ENCODE measurements around the gene PARP8. TPM values are rescaled to one million over a fixed set of nuclear protein-coding genes. Genes with fewer than 3 reads are reported as not detected.
A peak's percentile ranks its signal among the peaks of the same experiment; 100 is the strongest.

Gene PARP8
- total and polyA plus RNA-seq, 10 donors = 14.8 to 137 (median 95.9) TPM

GRCh38 chr5:50697739-50698138 is 31.3 kb downstream of the PARP8 start:
- Histone ChIP-seq H3K4me1 (peaks cover 9 to 100% (median 43%) of the 10 kb centered on the region in 6 donors), H3K4me3 (no peak overlapping the region), H3K27ac (no peak overlapping the region), H3K9me3 (no peaks in the 10 kb centered on the region), H3K27me3 (replicated peaks in 1 of 7) (no peaks in the 10 kb centered on the region), H3K36me3 (peaks cover 0 to 32% (median 0%) of the 10 kb centered on the region in 6 donors)
- intact Hi-C loops (cut with DNase I; ENCODE audit: low total_unique reads) = no loop called here
- TF ChIP-seq POLR2AphosphoS5 (IDR thresholded peaks at IDR 0.05) (no peak), CTCF (IDR thresholded peaks at IDR 0.05 in 8 of 11, conservative IDR thresholded peaks at IDR 0.05 in 3 of 11) (no peak), POLR2A (IDR thresholded peaks at IDR 0.05) (no peak)
- DNase-seq = no peak
- WGBS, 5 donors = 67 to 88% (median 77%) methylated on average over 1 of the region's 1 CpG

GRCh38 chr5:50699737-50700136 is 33.3 kb downstream of the PARP8 start:
- 87 to 96% (median 93%) methylated on average over 2 of the region's 2 CpGs for WGBS, 5 donors
- H3K9me3 ChIP-seq = no peaks in the 10 kb centered on the region
- intact Hi-C loops (cut with DNase I; ENCODE audit: low total_unique reads) = no loop called here
- TF ChIP-seq POLR2A (IDR thresholded peaks at IDR 0.05) (no peak), POLR2AphosphoS5 (IDR thresholded peaks at IDR 0.05) (no peak), CTCF (IDR thresholded peaks at IDR 0.05 in 8 of 11, conservative IDR thresholded peaks at IDR 0.05 in 3 of 11) (no peak)
- no peak for DNase-seq
- no peaks in the 10 kb centered on the region for H3K27me3 ChIP-seq (replicated peaks in 1 of 7)
- no peak overlapping the region for H3K4me3 ChIP-seq
- peaks cover 0 to 30% (median 0%) of the 10 kb centered on the region in 6 donors for H3K36me3 ChIP-seq
- H3K4me1 ChIP-seq = peaks cover 11 to 100% (median 39%) of the 10 kb centered on the region in 6 donors
- H3K27ac ChIP-seq = no peak overlapping the region

- TF ChIP-seq POLR2AphosphoS5 (IDR thresholded peaks at IDR 0.05) (no peak), CTCF (IDR thresholded peaks at IDR 0.05 in 8 of 11, conservative IDR thresholded peaks at IDR 0.05 in 3 of 11) (no peak), POLR2A (IDR thresholded peaks at IDR 0.05) (no peak)
- WGBS, 5 donors = 94 to 98% (median 96%) methylated on average over 4 of the region's 4 CpGs
- intact Hi-C loops (cut with DNase I; ENCODE audit: low total_unique reads) = no loop called here
Measured at GRCh38 chr5:50700706-50701105, 34.3 kb downstream of the PARP8 start.

GRCh38 chr5:50702615-50703366 is 36.4 kb downstream of the PARP8 start:
- intact Hi-C loops (cut with DNase I; ENCODE audit: low total_unique reads) = no loop called here
- H3K4me3 ChIP-seq = no peak overlapping the region
- no peaks in the 10 kb centered on the region for H3K27me3 ChIP-seq (replicated peaks in 1 of 7)
- H3K9me3 ChIP-seq = no peaks in the 10 kb centered on the region
- WGBS, 5 donors = 69 to 78% (median 73%) methylated on average over 9 of the region's 9 CpGs
- H3K4me1 ChIP-seq = peaks cover 7 to 99% (median 43%) of the 10 kb centered on the region in 6 donors
- H3K36me3 ChIP-seq = peaks cover 0 to 20% (median 0%) of the 10 kb centered on the region in 6 donors
- TF ChIP-seq CTCF (IDR thresholded peaks at IDR 0.05 in 8 of 11, conservative IDR thresholded peaks at IDR 0.05 in 3 of 11) (no peak), POLR2AphosphoS5 (IDR thresholded peaks at IDR 0.05) (peak in 1 of 3 donors; percentile 18)
- no peak for DNase-seq
- peak overlapping the region in 4 of 8 donors; percentile 1 to 63 (median 52) for H3K27ac ChIP-seq

More at GRCh38 chr5:50700706-50701105, 34.3 kb downstream of the PARP8 start:
- Histone ChIP-seq H3K27me3 (replicated peaks in 1 of 7) (no peaks in the 10 kb centered on the region), H3K4me3 (no peak overlapping the region), H3K36me3 (peaks cover 0 to 25% (median 0%) of the 10 kb centered on the region in 6 donors), H3K4me1 (peaks cover 11 to 99% (median 38%) of the 10 kb centered on the region in 6 donors), H3K27ac (no peak overlapping the region), H3K9me3 (no peaks in the 10 kb centered on the region)
- no peak for DNase-seq

Data from spleen (tissue), 11 donors.